ENCODE measurements around the gene TAGLN3. TPM values are rescaled to one million over a fixed set of nuclear protein-coding genes. Genes with fewer than 3 reads are reported as not detected.

Gene TAGLN3
- total RNA-seq, 1 donor from 2014 or later, result 0.74 TPM

DNA sequence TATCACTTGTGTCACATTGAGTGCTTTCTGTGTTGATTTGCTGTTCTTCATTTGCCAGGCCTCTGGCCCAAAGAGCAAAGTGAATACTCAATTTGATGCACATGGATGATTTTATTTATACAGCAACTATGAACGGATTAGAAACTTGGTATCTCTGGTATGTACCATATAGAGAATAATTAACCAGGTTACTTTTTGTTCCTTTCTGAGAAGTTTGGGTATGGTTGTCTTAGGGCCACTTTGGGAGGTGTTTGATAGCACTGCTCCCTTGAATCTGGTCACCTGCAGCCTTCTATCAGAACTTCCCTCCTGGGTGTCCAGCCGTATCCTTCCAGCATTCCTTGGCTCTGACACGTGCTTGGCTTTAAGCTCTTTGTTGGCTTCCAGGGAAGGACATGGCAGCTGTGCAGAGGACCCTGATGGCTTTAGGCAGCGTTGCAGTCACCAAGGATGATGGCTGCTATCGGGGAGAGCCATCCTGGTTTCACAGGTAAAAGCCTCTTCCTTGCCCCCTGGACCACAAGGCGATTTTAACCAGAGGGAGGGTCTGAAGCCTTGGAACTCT, 12.7 kb downstream of the TAGLN3 start:
- peaks cover 55% of the 10 kb centered on the region for H3K4me1 ChIP-seq
- peak overlapping the region; percentile 63 for H3K27ac ChIP-seq (replicated peaks)
- H3K36me3 ChIP-seq, result no peaks in the 10 kb centered on the region
- no peaks in the 10 kb centered on the region for H3K9me3 ChIP-seq (replicated peaks)
- H3K27me3 ChIP-seq (ENCODE audit: low read depth), result no peaks in the 10 kb centered on the region
- TF ChIP-seq, protein P1, sequence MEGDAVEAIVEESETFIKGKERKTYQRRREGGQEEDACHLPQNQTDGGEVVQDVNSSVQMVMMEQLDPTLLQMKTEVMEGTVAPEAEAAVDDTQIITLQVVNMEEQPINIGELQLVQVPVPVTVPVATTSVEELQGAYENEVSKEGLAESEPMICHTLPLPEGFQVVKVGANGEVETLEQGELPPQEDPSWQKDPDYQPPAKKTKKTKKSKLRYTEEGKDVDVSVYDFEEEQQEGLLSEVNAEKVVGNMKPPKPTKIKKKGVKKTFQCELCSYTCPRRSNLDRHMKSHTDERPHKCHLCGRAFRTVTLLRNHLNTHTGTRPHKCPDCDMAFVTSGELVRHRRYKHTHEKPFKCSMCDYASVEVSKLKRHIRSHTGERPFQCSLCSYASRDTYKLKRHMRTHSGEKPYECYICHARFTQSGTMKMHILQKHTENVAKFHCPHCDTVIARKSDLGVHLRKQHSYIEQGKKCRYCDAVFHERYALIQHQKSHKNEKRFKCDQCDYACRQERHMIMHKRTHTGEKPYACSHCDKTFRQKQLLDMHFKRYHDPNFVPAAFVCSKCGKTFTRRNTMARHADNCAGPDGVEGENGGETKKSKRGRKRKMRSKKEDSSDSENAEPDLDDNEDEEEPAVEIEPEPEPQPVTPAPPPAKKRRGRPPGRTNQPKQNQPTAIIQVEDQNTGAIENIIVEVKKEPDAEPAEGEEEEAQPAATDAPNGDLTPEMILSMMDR (IDR thresholded peaks at IDR 0.05; ENCODE audit: borderline replicate concordance), result no peak
- intact Hi-C loops (cut with micrococcal nuclease), result no loop called here
- H3K4me3 ChIP-seq, result no peak overlapping the region
- no peak for DNase-seq

DNA sequence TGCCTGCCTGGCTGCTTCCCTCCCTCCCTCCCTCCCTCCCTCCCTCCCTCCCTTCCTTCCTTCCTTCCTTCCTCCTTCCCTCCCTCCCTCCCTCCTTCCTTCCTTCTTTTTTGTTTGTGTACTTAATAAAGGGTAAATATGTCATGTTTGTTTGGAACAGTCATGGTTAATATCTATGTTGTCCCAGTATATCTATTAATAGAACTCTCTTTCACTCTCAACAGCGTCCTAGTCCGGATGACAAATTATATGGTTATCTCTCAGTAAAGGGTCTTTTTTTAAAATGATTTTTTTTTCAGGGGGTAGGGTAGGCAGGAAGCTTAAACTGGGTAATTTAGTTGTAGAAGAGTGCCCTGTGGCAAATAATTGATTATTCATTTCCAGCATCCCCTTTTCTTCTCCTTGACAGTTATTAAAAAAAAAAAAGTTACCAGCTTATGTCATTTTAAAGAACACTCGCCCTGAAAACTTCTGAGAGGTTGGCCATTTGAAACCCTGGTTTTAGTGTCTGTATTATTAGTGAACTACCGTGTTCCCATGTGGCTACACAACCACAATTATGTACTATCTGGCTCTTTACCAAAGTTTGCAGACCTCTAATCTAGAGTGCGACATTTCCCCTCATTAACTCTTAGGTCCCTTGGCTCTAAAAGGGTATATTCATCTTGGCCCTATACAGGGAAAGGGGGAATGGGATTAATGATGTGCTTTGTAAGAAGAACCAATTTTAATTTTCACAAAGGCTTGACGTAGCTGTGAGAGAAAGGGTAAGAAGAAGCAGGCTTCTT, 13.7 kb downstream of the TAGLN3 start:
- intact Hi-C loops (cut with micrococcal nuclease), result no loop called here
- TF ChIP-seq, protein P1 (IDR thresholded peaks at IDR 0.05; ENCODE audit: borderline replicate concordance), result no peak
- Histone ChIP-seq H3K36me3 (no peaks in the 10 kb centered on the region), H3K27ac (replicated peaks) (peak overlapping the region; percentile 80), H3K9me3 (replicated peaks) (no peaks in the 10 kb centered on the region), H3K4me1 (peaks cover 51% of the 10 kb centered on the region), H3K27me3 (ENCODE audit: low read depth) (no peaks in the 10 kb centered on the region), H3K4me3 (no peak overlapping the region)
- no peak for DNase-seq

DNA sequence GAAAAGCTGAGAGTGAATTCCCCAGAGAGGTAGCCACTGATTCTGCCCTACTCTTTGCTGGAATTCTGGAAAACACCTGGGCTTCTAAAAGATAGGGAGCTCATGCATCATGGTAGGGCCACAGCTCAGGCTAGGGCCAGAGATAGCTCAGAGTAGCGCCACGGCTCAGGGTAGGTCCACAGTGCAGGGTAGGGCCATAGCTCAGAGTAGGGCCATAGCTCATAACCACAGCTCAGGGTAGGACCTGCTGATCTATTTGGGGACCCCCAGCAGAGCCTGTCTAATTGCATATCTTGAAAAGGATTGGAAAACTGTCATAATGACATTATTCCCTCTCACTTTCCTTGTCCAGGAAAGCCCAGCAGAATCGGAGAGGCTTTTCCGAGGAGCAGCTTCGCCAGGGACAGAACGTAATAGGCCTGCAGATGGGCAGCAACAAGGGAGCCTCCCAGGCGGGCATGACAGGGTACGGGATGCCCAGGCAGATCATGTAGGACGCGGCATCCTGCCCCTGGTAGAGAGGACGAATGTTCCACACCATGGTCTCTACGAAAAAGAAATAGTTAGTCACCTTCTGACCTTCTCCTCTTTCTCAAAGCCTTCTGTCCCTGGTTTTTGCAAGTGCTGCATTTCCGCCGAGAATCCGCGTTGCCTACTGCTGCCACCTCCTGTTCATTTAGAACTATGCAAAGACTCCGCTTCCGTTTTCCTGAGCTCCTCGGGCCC, 14.5 kb downstream of the TAGLN3 start:
- Histone ChIP-seq H3K27me3 (ENCODE audit: low read depth) (no peaks in the 10 kb centered on the region), H3K9me3 (replicated peaks) (no peaks in the 10 kb centered on the region), H3K4me3 (no peak overlapping the region), H3K4me1 (peaks cover 43% of the 10 kb centered on the region), H3K27ac (replicated peaks) (peak overlapping the region; percentile 80), H3K36me3 (no peaks in the 10 kb centered on the region)
- peak; percentile 57 for DNase-seq
- intact Hi-C loops (cut with micrococcal nuclease), result no loop called here
- TF ChIP-seq, protein P1 (IDR thresholded peaks at IDR 0.05; ENCODE audit: borderline replicate concordance), result peak; percentile 84

DNA sequence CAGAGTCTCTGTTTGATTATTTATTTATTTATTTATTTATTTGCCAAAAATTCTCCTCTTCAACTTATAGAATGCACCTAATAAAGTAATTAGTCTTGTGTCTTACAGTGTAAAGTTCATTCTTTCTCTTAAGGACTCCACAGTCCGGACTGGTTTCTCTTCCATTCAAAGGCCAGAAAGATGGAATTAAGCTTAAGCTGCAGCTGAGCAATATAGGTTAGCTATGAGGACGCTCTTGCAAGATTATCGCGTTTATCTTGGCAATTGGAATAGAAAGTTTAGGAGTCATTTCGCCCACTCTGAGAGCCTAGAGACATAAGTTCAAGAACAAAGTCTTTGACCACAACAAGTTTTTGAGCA, 15.0 kb downstream of the TAGLN3 start:
- H3K9me3 ChIP-seq (replicated peaks), result no peaks in the 10 kb centered on the region
- no peak for DNase-seq
- H3K36me3 ChIP-seq, result no peaks in the 10 kb centered on the region
- intact Hi-C loops (cut with micrococcal nuclease), result no loop called here
- TF ChIP-seq, protein P1 (IDR thresholded peaks at IDR 0.05; ENCODE audit: borderline replicate concordance), result no peak
- H3K27ac ChIP-seq (replicated peaks), result peak overlapping the region; percentile 80
- peaks cover 39% of the 10 kb centered on the region for H3K4me1 ChIP-seq
- H3K4me3 ChIP-seq, result no peak overlapping the region
- no peaks in the 10 kb centered on the region for H3K27me3 ChIP-seq (ENCODE audit: low read depth)

DNA sequence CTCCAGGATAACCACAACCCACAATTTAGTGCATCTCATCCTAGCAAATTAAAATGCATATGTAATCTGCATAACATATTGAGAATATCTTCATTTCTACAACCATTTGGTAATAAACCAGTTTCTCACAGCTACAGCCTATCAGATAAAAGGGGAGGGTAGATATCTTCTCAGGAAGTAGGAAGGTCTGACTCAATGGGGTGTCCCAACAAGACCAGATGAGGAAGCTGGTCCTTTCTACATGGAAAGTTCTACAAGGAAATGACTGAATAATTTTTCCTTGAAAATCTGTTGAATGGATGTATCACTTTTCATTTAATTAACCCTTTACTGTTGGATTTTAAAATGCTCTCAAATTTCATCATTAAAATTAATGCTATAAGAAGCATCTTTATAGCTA, 18.4 kb downstream of the TAGLN3 start:
- Histone ChIP-seq H3K27ac (replicated peaks) (no peak overlapping the region), H3K4me3 (no peak overlapping the region), H3K36me3 (no peaks in the 10 kb centered on the region), H3K9me3 (replicated peaks) (no peaks in the 10 kb centered on the region), H3K4me1 (peaks cover 17% of the 10 kb centered on the region), H3K27me3 (ENCODE audit: low read depth) (no peaks in the 10 kb centered on the region)
- intact Hi-C loops (cut with micrococcal nuclease), result no loop called here
- DNase-seq, result no peak
- TF ChIP-seq, protein P1 (IDR thresholded peaks at IDR 0.05; ENCODE audit: borderline replicate concordance), result no peak

All from left ventricle myocardium inferior (tissue), 1 donor.